GM12872 (cell line): Measurements from ENCODE around the gene CARMIL1.

ENCODE experiments used
- TF ChIP-seq, protein P1 (sequence below): IDR thresholded peaks from 3 replicates; pipeline ENCODE4 v1.5.1; 2011; ENCODE audit warnings: low read depth, mild to moderate bottlenecking, low read length, moderate library complexity; ENCODE audit not compliant: insufficient read depth

The CARMIL1 gene

DNA sequence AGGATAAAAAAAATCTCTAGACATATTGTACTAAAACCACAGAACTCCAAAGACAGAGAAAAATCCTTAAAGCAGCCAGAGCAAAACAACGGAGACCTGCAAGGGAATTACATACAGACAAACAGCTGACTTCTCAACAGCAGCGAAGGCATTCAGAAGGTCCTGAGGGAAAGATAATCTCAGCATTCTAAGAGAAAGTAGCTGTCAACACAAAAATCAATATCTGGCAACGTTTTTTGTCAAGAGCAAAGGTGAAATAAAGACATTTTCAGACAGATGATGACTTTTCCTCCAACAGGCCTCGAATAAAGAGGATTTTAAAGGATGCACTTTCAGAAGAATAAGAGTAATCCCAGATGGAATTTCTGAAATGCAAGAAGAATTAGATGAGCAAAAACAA is 366.7 kb downstream of the CARMIL1 start:
- TF ChIP-seq, protein P1, sequence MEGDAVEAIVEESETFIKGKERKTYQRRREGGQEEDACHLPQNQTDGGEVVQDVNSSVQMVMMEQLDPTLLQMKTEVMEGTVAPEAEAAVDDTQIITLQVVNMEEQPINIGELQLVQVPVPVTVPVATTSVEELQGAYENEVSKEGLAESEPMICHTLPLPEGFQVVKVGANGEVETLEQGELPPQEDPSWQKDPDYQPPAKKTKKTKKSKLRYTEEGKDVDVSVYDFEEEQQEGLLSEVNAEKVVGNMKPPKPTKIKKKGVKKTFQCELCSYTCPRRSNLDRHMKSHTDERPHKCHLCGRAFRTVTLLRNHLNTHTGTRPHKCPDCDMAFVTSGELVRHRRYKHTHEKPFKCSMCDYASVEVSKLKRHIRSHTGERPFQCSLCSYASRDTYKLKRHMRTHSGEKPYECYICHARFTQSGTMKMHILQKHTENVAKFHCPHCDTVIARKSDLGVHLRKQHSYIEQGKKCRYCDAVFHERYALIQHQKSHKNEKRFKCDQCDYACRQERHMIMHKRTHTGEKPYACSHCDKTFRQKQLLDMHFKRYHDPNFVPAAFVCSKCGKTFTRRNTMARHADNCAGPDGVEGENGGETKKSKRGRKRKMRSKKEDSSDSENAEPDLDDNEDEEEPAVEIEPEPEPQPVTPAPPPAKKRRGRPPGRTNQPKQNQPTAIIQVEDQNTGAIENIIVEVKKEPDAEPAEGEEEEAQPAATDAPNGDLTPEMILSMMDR: no peak

DNA sequence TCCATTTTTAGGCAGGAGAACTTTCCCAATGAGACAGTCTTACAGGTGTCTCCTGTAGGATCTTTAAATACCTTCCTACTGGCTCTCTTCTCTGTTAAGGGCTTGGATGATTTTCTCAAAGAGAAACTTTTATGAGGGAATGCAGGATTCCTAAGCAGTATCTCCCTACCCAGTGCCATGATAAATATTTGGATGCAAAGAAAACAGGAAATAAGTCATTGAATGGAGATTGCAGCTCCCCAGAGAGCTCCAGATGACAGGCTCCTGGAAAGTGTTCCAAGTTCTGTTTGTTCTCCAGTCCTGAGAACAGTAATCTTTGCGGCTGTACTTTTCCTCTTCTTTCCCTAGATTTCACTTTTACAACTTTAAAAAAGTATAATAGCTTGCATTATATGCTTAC is 370.4 kb downstream of the CARMIL1 start:
- TF ChIP-seq, protein P1: no peak

DNA sequence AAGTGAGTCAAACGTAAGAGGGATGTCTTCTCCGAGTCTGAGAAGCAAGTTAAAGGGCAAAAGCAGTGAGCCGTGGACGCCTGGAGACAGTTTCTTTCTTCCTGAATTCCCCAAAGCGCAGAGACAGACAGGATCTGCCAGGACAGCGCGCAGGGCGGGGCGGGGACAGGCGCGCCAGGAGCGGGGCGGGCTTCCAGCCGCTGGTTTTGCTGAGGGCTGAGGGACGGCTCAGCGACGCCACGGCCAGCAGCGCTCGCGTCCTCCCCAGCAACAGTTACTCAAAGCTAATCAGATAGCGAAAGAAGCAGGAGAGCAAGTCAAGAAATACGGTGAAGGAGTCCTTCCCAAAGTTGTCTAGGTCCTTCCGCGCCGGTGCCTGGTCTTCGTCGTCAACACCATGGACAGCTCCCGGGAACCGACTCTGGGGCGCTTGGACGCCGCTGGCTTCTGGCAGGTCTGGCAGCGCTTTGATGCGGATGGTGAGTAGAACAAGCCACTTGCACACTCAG is 372.9 kb downstream of the CARMIL1 start, which contains the start of gene SCGN:
SCGN (plus strand) TSS at position 209 of the 509 bp plus-strand sequence; CDS start at position 398, 189 bp downstream.
- TF ChIP-seq, protein P1: no peak

DNA sequence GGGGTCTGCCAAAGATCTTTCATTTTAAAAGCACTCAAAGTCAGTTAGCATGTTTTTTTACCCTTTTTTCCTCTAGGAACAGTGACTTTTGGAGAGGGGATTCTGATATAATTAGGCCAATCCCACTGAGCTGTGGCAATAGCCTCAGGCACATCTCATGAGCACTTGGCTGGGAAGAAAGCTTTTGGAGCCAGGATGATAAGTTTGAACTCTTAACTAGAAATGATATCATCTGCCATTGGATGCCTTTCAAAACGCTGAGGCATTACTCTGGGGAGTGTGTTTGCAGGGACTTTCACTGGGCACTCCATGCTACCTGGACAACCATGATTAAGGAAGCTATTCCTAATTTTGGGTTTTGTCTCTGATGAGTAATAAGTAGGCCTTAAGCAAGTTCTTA is 376.5 kb downstream of the CARMIL1 start:
- TF ChIP-seq, protein P1: no peak

DNA sequence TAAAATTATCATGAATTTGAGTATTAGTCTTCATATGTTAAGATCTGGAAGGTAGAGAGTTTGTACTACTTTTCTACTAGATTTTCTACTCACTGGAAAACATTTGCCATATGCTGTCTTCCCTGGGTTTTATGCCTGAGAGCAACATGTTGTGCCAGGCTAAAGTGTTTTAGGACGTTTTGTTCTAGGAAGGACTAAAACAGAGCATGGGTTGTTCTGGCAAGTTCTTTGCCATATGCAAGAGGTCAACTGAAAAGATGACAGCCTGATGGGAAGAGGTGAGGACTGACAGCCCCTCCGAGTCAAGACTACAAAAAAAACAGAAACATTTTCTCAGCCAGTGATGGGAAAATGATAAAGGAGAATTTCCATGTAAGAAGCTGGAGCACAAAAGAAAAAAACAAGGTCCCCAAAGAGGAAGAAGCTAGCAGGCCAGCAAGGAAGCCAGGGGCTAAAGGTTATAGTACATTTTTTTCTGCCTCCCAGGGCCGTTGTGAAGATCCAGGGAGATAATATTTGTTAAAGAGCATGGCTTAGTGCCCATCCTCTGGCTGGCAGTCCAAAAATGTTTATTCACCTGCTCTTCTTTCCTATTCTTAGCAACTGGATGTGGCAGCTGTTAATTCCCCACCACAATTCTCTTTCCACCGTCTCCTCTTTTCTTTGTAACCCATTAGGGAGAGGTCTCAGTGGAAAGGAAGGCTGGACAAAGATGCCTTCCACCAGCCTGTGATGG is 380.6 kb downstream of the CARMIL1 start:
- TF ChIP-seq, protein P1: no peak

DNA sequence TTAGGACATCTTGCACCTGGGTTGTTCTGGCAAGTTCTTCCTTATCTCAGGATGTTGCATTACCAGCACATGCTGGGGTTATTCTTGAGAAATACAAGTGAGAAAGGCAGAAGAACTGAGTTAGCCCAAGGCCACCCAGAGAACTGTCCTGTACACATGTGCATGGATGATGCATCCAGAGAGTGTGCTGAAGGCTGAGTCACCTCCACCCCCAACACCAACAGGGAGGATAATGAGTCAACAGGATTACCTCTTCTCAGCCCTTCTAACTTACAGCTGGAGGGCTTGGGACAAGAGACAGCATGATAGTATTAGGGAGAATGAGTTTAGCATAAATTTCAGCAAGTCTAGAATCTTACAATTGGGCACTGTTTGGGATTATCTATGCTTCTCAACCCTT is 381.3 kb downstream of the CARMIL1 start:
- TF ChIP-seq, protein P1: no peak

DNA sequence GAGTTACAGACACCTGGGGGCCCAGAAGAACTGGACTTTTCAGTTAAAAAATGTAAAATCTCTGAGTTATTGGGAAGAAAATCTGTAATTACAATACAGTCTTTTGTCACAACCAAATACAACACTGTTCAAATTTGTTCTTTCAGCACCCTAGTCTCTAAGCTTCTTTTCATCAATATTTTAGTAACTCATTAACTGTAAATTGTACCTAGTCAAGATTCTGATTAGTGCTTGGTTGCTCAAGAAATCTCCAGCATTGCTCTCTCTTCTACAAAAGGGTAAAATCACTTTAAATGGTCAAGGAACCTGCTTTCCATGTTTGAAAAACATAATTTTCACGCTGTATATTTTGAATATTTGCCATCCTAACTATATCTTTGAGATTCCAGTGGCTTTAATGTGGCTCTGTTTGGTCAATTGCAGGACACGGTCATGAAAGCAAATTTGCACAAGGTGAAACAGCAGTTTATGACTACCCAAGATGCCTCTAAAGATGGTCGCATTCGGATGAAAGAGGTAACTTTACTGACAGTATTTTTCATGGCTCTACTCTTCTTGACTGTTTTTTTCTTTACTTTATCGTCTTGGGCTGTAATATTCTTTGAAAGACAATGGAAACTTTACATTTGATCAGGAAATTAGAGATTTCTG is 382.1 kb downstream of the CARMIL1 start:
- TF ChIP-seq, protein P1: no peak
